Kidney (tissue), 14 donors: ENCODE data around the gene GTF2IRD1. TPM values are rescaled to one million over a fixed set of nuclear protein-coding genes. Genes with fewer than 3 reads are reported as not detected.
"Not testable (repeated sequence)": the region's sequence is repeated elsewhere in the genome, so short reads cannot be mapped to it uniquely, and the experiment has no call there.

Experiments used
- DNase-seq, 5 donors: peaks; one replicate each; pipeline ENCODE4 v3.0.0-alpha.2; 2013 to 2020
- FAIRE-seq: peaks from 2 replicates; lab custom pipeline; 2012; peaks lifted over from hg19 to GRCh38; lab: Jason Lieb, UNC
- H3K27ac ChIP-seq, 2 donors: one replicate each; pipeline ENCODE4 v1.7.0; 2013; ENCODE audit warnings: low read depth in 2 of 2, low read length in 2 of 2, inconsistent platforms in 1 of 2
- H3K27me3 ChIP-seq: one replicate; pipeline ENCODE4 v1.7.1; 2013; ENCODE audit warnings: low read length, inconsistent platforms; ENCODE audit not compliant: control insufficient read depth, insufficient read depth
- H3K36me3 ChIP-seq, 3 donors: one replicate each; pipeline versions ENCODE4 v1.7.0 to v1.7.1; 2013; ENCODE audit warnings: low read length in 3 of 3, control low read depth in 1 of 3, inconsistent platforms in 1 of 3; ENCODE audit not compliant: insufficient read depth in 3 of 3, control insufficient read depth in 2 of 3
- H3K4me1 ChIP-seq, 3 donors: one replicate each; pipeline versions ENCODE4 v1.7.0 to v1.7.1; 2013; ENCODE audit warnings: low read length in 3 of 3, inconsistent platforms in 1 of 3, low read depth in 1 of 3; ENCODE audit not compliant: control insufficient read depth in 2 of 3, insufficient read depth in 2 of 3
- H3K4me3 ChIP-seq, 3 donors: one replicate each; pipeline versions ENCODE4 v1.7.0 to v1.8.1; 2013; ENCODE audit warnings: low read length in 3 of 3, control low read depth in 1 of 3, inconsistent platforms in 1 of 3
- H3K9ac ChIP-seq, 3 donors: one replicate each; pipeline versions ENCODE4 v1.7.0 to v1.7.1; 2013; ENCODE audit warnings: low read length in 3 of 3, control low read depth in 1 of 3, inconsistent platforms in 1 of 3
- H3K9me3 ChIP-seq, 3 donors: one replicate each; pipeline versions ENCODE4 v1.7.0 to v1.7.1; 2013; ENCODE audit warnings: low read length in 3 of 3, control low read depth in 1 of 3, inconsistent platforms in 1 of 3; ENCODE audit not compliant: control insufficient read depth in 2 of 3, insufficient read depth in 1 of 3
- CTCF ChIP-seq: IDR thresholded peaks from 3 replicates; pipeline ENCODE4 v1.5.1; 2012; ENCODE audit warnings: mild to moderate bottlenecking, moderate library complexity, borderline replicate concordance; ENCODE audit not compliant: insufficient read depth; ENCODE audit errors: extremely low read depth
- intact Hi-C: fragments of 100-400 bp; cut with DNase I; formaldehyde crosslinking; loops from one replicate; pipeline ENCODE4 v1.11.1; 2022
- polyA plus RNA-seq: library from polyadenylated mRNA; stranded (reverse); fragments of 350-450 nt; fragmentation: Illumina TruSeq; extraction: RNeasy Lipid Tissue Mini Kit (QIAGEN cat#74804); gene quantifications from one replicate; pipeline ENCODE4 v1.2.3, GENCODE V29; 2014; ENCODE audit warnings: low read depth, low replicate concordance; ENCODE audit not compliant: insufficient read depth
- total RNA-seq: library from RNA; stranded (reverse); fragmentation: NEBNext Ultra II Directional; extraction: Animal tissue kit (Norgen Biotek cat#: 25700); gene quantifications from one replicate; pipeline ENCODE4 v1.2.1, GENCODE V29; 2021
- donor health status: control.
- donor health status: control.
- donor health status: control.
- donor health status: control.
- donor health status: control.
- donor health status: DM: yes; HTN: yes; CAD: no.
- donor health status: Normal renal cell carcinoma (clear cell type).

GTF2IRD1 gene
- total and polyA plus RNA-seq, 2 donors from 2014 or later = 28.2 to 35.8 TPM

GRCh38 chr7:74418076-74418475 is 35.6 kb upstream of the GTF2IRD1 start:
- no peak overlapping the region for H3K27ac ChIP-seq
- FAIRE-seq (no peak), DNase-seq (peak in 2 of 5 donors; percentile 34 to 55)
- H3K9me3 ChIP-seq = no peaks in the 10 kb centered on the region
- no peaks in the 10 kb centered on the region for H3K27me3 ChIP-seq
- H3K4me3 ChIP-seq = no peak overlapping the region
- H3K36me3 ChIP-seq = no peaks in the 10 kb centered on the region
- intact Hi-C loops = no loop called here
- H3K4me1 ChIP-seq = peaks cover 0 to 3% (median 0%) of the 10 kb centered on the region in 3 donors
- H3K9ac ChIP-seq = no peak overlapping the region
- no peak for TF ChIP-seq CTCF

- DNase-seq (no peak), FAIRE-seq (no peak)
- peaks cover 0 to 3% (median 0%) of the 10 kb centered on the region in 3 donors for H3K4me1 ChIP-seq
- no peak overlapping the region for H3K27ac ChIP-seq
- no peak overlapping the region for H3K4me3 ChIP-seq
- no peak for TF ChIP-seq CTCF
- H3K36me3 ChIP-seq = no peaks in the 10 kb centered on the region
- H3K27me3 ChIP-seq = no peaks in the 10 kb centered on the region
- no peak overlapping the region for H3K9ac ChIP-seq
- H3K9me3 ChIP-seq = no peaks in the 10 kb centered on the region
- intact Hi-C loops = no loop called here
Observed at GRCh38 chr7:74418538-74418937, 35.2 kb upstream of the GTF2IRD1 start.

GRCh38 chr7:74419232-74419631 is 34.5 kb upstream of the GTF2IRD1 start:
- H3K27me3 ChIP-seq, H3K9me3 ChIP-seq: not testable (repeated sequence)

DNA sequence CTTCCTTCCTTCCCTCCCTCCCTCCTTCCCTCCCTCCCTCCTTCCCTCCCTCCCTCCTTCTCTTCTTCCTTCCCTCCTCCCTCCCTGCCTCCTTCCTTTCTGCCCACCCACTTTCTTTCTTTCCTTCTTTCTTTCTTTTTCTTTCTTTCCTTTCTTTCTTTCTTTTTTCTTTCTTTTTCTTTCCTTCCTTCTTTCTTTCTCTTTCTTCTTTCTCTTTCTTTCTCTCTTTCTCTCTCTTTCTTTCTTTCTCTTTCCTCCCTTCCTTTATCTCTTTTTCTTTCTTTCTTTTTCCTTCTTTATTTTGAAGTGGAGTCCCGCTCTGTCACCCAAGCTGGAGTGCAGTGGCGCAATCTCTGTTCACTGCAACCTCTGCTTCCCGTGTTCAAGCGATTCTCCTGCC is 33.7 kb upstream of the GTF2IRD1 start:
- DNase-seq = no peak
- no peaks in the 10 kb centered on the region for H3K36me3 ChIP-seq
- no peak for FAIRE-seq

More at GRCh38 chr7:74419232-74419631, 34.5 kb upstream of the GTF2IRD1 start:
- H3K9ac ChIP-seq, H3K4me3 ChIP-seq, FAIRE-seq, H3K4me1 ChIP-seq, H3K36me3 ChIP-seq, intact Hi-C loops, H3K27ac ChIP-seq: not testable (repeated sequence)
- peak in 1 of 5 donors; percentile 22 for DNase-seq

More for the DNA sequence above, 33.7 kb upstream of the GTF2IRD1 start:
- Histone ChIP-seq H3K4me3 (no peak overlapping the region), H3K27me3 (no peaks in the 10 kb centered on the region), H3K27ac (no peak overlapping the region), H3K9me3 (no peaks in the 10 kb centered on the region), H3K9ac (no peak overlapping the region), H3K4me1 (peaks cover 0 to 3% (median 0%) of the 10 kb centered on the region in 3 donors)
- no peak for TF ChIP-seq CTCF
- intact Hi-C loops = no loop called here
